Measurements from ENCODE around the gene PITPNC1.

The PITPNC1 gene

GRCh38 chr17:67388986-67389385 is 11.9 kb downstream of the PITPNC1 start:
- no peak for DNase-seq (ENCODE audit: low spot score)
- TF ChIP-seq CTCF (IDR thresholded peaks at IDR 0.05; ENCODE audit: extremely low read depth, insufficient read depth, missing control alignments), result no peak

GRCh38 chr17:67390006-67390645 is 13.0 kb downstream of the PITPNC1 start:
- in situ Hi-C loops (cut with MboI; ENCODE audit: low pct_unique_long_range_greater_than_20kb, low sequenced_read_pairs, unreplicated experiment), result no loop called here
- DNase-seq (ENCODE audit: low spot score), result no peak
- no peak for TF ChIP-seq CTCF (IDR thresholded peaks at IDR 0.05; ENCODE audit: extremely low read depth, insufficient read depth, missing control alignments)

More at GRCh38 chr17:67388986-67389385, 11.9 kb downstream of the PITPNC1 start:
- in situ Hi-C loops (cut with MboI; ENCODE audit: low pct_unique_long_range_greater_than_20kb, low sequenced_read_pairs, unreplicated experiment), result loop anchor here (5.0 kb wide), 1 partner anchor 78 kb away; no protein-coding TSS in a partner anchor

GRCh38 chr17:67390646-67391361 is 13.7 kb downstream of the PITPNC1 start:
- DNase-seq (ENCODE audit: low spot score), result peak; percentile 81
- peak; percentile 9 for TF ChIP-seq CTCF (IDR thresholded peaks at IDR 0.05; ENCODE audit: extremely low read depth, insufficient read depth, missing control alignments)
- in situ Hi-C loops (cut with MboI; ENCODE audit: low pct_unique_long_range_greater_than_20kb, low sequenced_read_pairs, unreplicated experiment), result no loop called here

- in situ Hi-C loops (cut with MboI; ENCODE audit: low pct_unique_long_range_greater_than_20kb, low sequenced_read_pairs, unreplicated experiment), result no loop called here
- TF ChIP-seq CTCF (IDR thresholded peaks at IDR 0.05; ENCODE audit: extremely low read depth, insufficient read depth, missing control alignments), result no peak
- DNase-seq (ENCODE audit: low spot score), result no peak
These were observed 15.0 kb downstream of the PITPNC1 start for GRCh38 chr17:67392111-67392510.

GRCh38 chr17:67393809-67394397 is 16.8 kb downstream of the PITPNC1 start:
- in situ Hi-C loops (cut with MboI; ENCODE audit: low pct_unique_long_range_greater_than_20kb, low sequenced_read_pairs, unreplicated experiment), result no loop called here
- no peak for TF ChIP-seq CTCF (IDR thresholded peaks at IDR 0.05; ENCODE audit: extremely low read depth, insufficient read depth, missing control alignments)
- DNase-seq (ENCODE audit: low spot score), result no peak

- in situ Hi-C loops (cut with MboI; ENCODE audit: low pct_unique_long_range_greater_than_20kb, low sequenced_read_pairs, unreplicated experiment), result no loop called here
- no peak for TF ChIP-seq CTCF (IDR thresholded peaks at IDR 0.05; ENCODE audit: extremely low read depth, insufficient read depth, missing control alignments)
- no peak for DNase-seq (ENCODE audit: low spot score)
These were observed 22.6 kb downstream of the PITPNC1 start for GRCh38 chr17:67399676-67400075.
